HCT116 (cell line): ENCODE measurements around the gene BYSL. TPM values are rescaled to one million over a fixed set of nuclear protein-coding genes. Genes with fewer than 3 reads are reported as not detected.

Source experiments
- ATAC-seq: fragments of 200-7000 bp; cut with Tn5 transposase; 2 replicates; pipeline ENCODE4 v1.9.1; 2020; ENCODE audit warnings: mild to moderate bottlenecking, moderate library complexity
- BruUV-seq: library from RNA; stranded (reverse); fragments of 400-500 nt; replicated peaks from 2 replicates; lab custom pipeline; 2021; lab: Mats Ljungman, UMichigan
- CTCF ChIA-PET: fragments of 300-600 bp; sonication (Branson Sonifier 250); formaldehyde crosslinking; loops from one replicate; lab custom pipeline; 2021; ENCODE audit warnings: antibody characterized with exemption; lab: Charles Lee
- POLR2A ChIA-PET: fragments of 300-600, 350-600 bp; sonication (Branson Sonifier 250); formaldehyde crosslinking; loops from one replicate; lab custom pipeline; 2021; ENCODE audit warnings: antibody characterized with exemption; lab: Charles Lee
- RAD21 ChIA-PET, 2 experiments: fragments of 300-600 bp; sonication (Branson Sonifier 250); formaldehyde crosslinking; loops; one replicate each; lab custom pipeline; 2023; ENCODE audit warnings: low total read pairs in 2 of 2; ENCODE audit not compliant: uncharacterized antibody in 2 of 2, unreplicated experiment in 2 of 2, low non-redundant PET in 1 of 2; lab: Charles Lee
- DNase-seq: peaks from one replicate; pipeline ENCODE4 v3.0.0-alpha.2; 2010; ENCODE audit warnings: low read depth, low spot score
- H2AFZ ChIP-seq: fragments of 200-600 bp; shearing (Covaris generic), sonication (generic); 2 replicates; pipeline ENCODE4 v1.6.1; 2017; ENCODE audit warnings: low read depth, mixed run types, mixed read lengths, antibody characterized with exemption, low read length; ENCODE audit not compliant: poor library complexity, severe bottlenecking
- H3K27ac ChIP-seq: 2 replicates; pipeline ENCODE4 v1.5.1; 2012; ENCODE audit warnings: low read depth, low read length
- H3K27me3 ChIP-seq: fragments of 200-600 bp; sonication (generic); 2 replicates; pipeline ENCODE4 v1.6.1; 2016; ENCODE audit warnings: mixed run types, low read length, mixed read lengths; ENCODE audit not compliant: insufficient read depth
- H3K36me3 ChIP-seq, 2 experiments: fragments of 200-500 bp in 1 of 2; fragments of 200-600 bp in 1 of 2; sonication (Bioruptor generic) in 1 of 2; sonication (generic) in 1 of 2; 2 replicates each; pipeline versions ENCODE4 v1.5.1 to v1.6.1; 2014 to 2016; ENCODE audit warnings: low read length in 2 of 2, inconsistent platforms in 1 of 2, mixed read lengths in 1 of 2, mixed run types in 1 of 2; ENCODE audit not compliant: insufficient read depth in 2 of 2, control insufficient read depth in 1 of 2
- H3K4me1 ChIP-seq, 2 experiments: fragments of 200-600 bp in 1 of 2; sonication (generic) in 1 of 2; 2 replicates each; pipeline versions ENCODE4 v1.5.1 to v1.6.1; 2012 to 2017; ENCODE audit warnings: low read length in 2 of 2, inconsistent platforms in 1 of 2, mild to moderate bottlenecking in 1 of 2, mixed read lengths in 1 of 2, mixed run types in 1 of 2, moderate library complexity in 1 of 2; ENCODE audit not compliant: insufficient read depth in 2 of 2, control insufficient read depth in 1 of 2
- H3K4me2 ChIP-seq: fragments of 200-600 bp; sonication (generic); 2 replicates; pipeline ENCODE4 v1.6.1; 2017; ENCODE audit warnings: mixed run types, low read length, mixed read lengths
- H3K4me3 ChIP-seq, 2 experiments: fragments of 200-600 bp in 1 of 2; sonication (generic) in 1 of 2; replicated peaks in 1 of 2; 2 replicates each; pipeline ENCODE4 v1.5.1; 2011 to 2016; ENCODE audit warnings: low read length in 2 of 2, control low read depth in 1 of 2, low read depth in 1 of 2, mild to moderate bottlenecking in 1 of 2, mixed read lengths in 1 of 2, mixed run types in 1 of 2
- H3K79me2 ChIP-seq: fragments of 200-600 bp; sonication (generic); 2 replicates; pipeline ENCODE4 v1.6.1; 2017; ENCODE audit warnings: mild to moderate bottlenecking, mixed run types, low read length, moderate library complexity, mixed read lengths; ENCODE audit not compliant: insufficient read depth
- H3K9ac ChIP-seq: fragments of 200-600 bp; sonication (generic); 2 replicates; pipeline ENCODE4 v1.6.1; 2016; ENCODE audit warnings: low read length, mixed read lengths
- H3K9me2 ChIP-seq: fragments of 200-600 bp; sonication (generic), shearing (Covaris generic); 2 replicates; pipeline ENCODE4 v1.6.1; 2017; ENCODE audit warnings: mixed run types, mild to moderate bottlenecking, moderate library complexity; ENCODE audit not compliant: insufficient read depth
- H3K9me3 ChIP-seq, 2 experiments: fragments of 200-500 bp in 1 of 2; fragments of 200-600 bp in 1 of 2; sonication (Bioruptor generic) in 1 of 2; sonication (generic) in 1 of 2; 2 replicates each; pipeline ENCODE4 v1.6.1; 2014 to 2017; ENCODE audit warnings: low read length in 2 of 2, mixed read lengths in 2 of 2, inconsistent platforms in 1 of 2, low read depth in 1 of 2, mild to moderate bottlenecking in 1 of 2, mixed run types in 1 of 2, moderate library complexity in 1 of 2; ENCODE audit not compliant: control insufficient read depth in 1 of 2, insufficient read depth in 1 of 2
- H4K20me1 ChIP-seq: fragments of 200-600 bp; sonication (generic), shearing (Covaris generic); 2 replicates; pipeline ENCODE4 v1.6.1; 2017; ENCODE audit warnings: mixed run types, mild to moderate bottlenecking, moderate library complexity; ENCODE audit not compliant: insufficient read depth
- CBX3 ChIP-seq: IDR thresholded peaks from 2 replicates; pipeline ENCODE4 v1.6.1; 2012; ENCODE audit warnings: low read depth
- EGR1 ChIP-seq: IDR thresholded peaks from 2 replicates; pipeline ENCODE4 v1.6.1; 2012; ENCODE audit warnings: low read depth
- ELF1 ChIP-seq: IDR thresholded peaks from 2 replicates; pipeline ENCODE4 v1.6.1; 2012; ENCODE audit warnings: low read depth, borderline replicate concordance
- EZH2 ChIP-seq: fragments of 200-600 bp; sonication (generic); IDR thresholded peaks from 2 replicates; pipeline ENCODE4 v1.6.1; 2017; ENCODE audit warnings: antibody characterized with exemption, mixed run types
- EZH2phosphoT487 ChIP-seq: fragments of 200-600 bp; IDR thresholded peaks from 2 replicates; pipeline ENCODE4 v1.6.1; 2018; ENCODE audit warnings: antibody characterized with exemption, borderline replicate concordance
- FOSL1 ChIP-seq: IDR thresholded peaks from 2 replicates; pipeline ENCODE4 v1.6.1; 2012; ENCODE audit warnings: low read depth
- JUND ChIP-seq: IDR thresholded peaks from 2 replicates; pipeline ENCODE4 v1.6.1; 2012
- MAX ChIP-seq: IDR thresholded peaks from 2 replicates; pipeline ENCODE4 v1.6.1; 2012
- POLR2A ChIP-seq: IDR thresholded peaks from 2 replicates; pipeline ENCODE4 v1.7.0; 2011; ENCODE audit warnings: borderline replicate concordance; ENCODE audit not compliant: insufficient read depth, insufficient read length; ENCODE audit errors: extremely low read depth
- RAD21 ChIP-seq: IDR thresholded peaks from 2 replicates; pipeline ENCODE4 v1.6.1; 2012; ENCODE audit warnings: low read depth, mild to moderate bottlenecking
- SP1 ChIP-seq: IDR thresholded peaks from 2 replicates; pipeline ENCODE4 v1.6.1; 2012; ENCODE audit warnings: low read depth
- SRF ChIP-seq: IDR thresholded peaks from 2 replicates; pipeline ENCODE4 v1.6.1; 2012; ENCODE audit warnings: low read depth
- TCF7L2 ChIP-seq: IDR thresholded peaks from 2 replicates; pipeline ENCODE4 v1.7.0; 2011; ENCODE audit warnings: borderline replicate concordance, inconsistent platforms; ENCODE audit not compliant: insufficient read depth, insufficient read length; ENCODE audit errors: extremely low read depth
- ZBTB33 ChIP-seq: IDR thresholded peaks from 2 replicates; pipeline ENCODE4 v1.6.1; 2011; ENCODE audit warnings: mild to moderate bottlenecking, low read length, moderate library complexity; ENCODE audit not compliant: insufficient replicate concordance; ENCODE audit errors: extremely low read depth
- ZFX ChIP-seq: fragments of 450-650 bp; IDR thresholded peaks from 2 replicates; pipeline ENCODE4 v1.6.1; 2017
- ZNF274 ChIP-seq: fragments of 200-500 bp; sonication (Bioruptor generic); IDR thresholded peaks from 2 replicates; pipeline ENCODE4 v1.6.1; 2014; ENCODE audit warnings: mild to moderate bottlenecking, low read depth, low read length, inconsistent platforms
- intact Hi-C: fragments of 100-400 bp; cut with micrococcal nuclease; formaldehyde crosslinking; loops from 2 replicates; pipeline ENCODE4 v1.10.0; 2022
- total RNA-seq: library from RNA; stranded (reverse); gene quantifications from one replicate; pipeline ENCODE4 v1.2.1, GENCODE V29; 2021; ENCODE audit not compliant: unreplicated experiment
- TF ChIP-seq, protein P1 (sequence below): IDR thresholded peaks from 2 replicates; pipeline ENCODE4 v1.6.1; 2012

BYSL gene
- total RNA-seq, 1 experiment from 2014 or later: 55.7 TPM

GRCh38 chr6:41966961-41967311 lies 45.6 kb downstream of the BYSL start:
- TF ChIP-seq MAX (peak; percentile 25), JUND (peak; percentile 53), EGR1 (peak; percentile 48; the same call in 1 of the 2 replicates), POLR2A (no peak), SP1 (peak; percentile 11; the same call in 1 of the 2 replicates), RAD21 (no peak), FOSL1 (peak; percentile 66), TCF7L2 (no peak)
- TF ChIP-seq, all 23 proteins: peak for 5
- H3K79me2 ChIP-seq: no peaks in the 10 kb centered on the region
- POLR2A ChIA-PET: no interaction called here
- no peaks in the 10 kb centered on the region for H3K9me2 ChIP-seq
- peak overlapping the region; percentile 59 for H3K4me2 ChIP-seq
- no peaks in the 10 kb centered on the region for H3K36me3 ChIP-seq
- peak overlapping the region; percentile 79; the same call in 1 of the 2 replicates for H3K27ac ChIP-seq
- no TSS peak for BruUV-seq
- RAD21 ChIA-PET: no interaction called here
- DNase-seq (peak; percentile 80), ATAC-seq (peak; percentile 89)
- H2AFZ ChIP-seq: peak overlapping the region; percentile 74
- H3K4me3 ChIP-seq: peak overlapping the region in 1 of 2 experiments; percentile 15; a peak in 2 of 4 replicates
- no peaks in the 10 kb centered on the region for H3K9me3 ChIP-seq
- H3K27me3 ChIP-seq: no peaks in the 10 kb centered on the region
- peak overlapping the region; percentile 33 for H3K9ac ChIP-seq
- intact Hi-C loops: no loop called here
- peaks cover 24 to 38% of the 10 kb centered on the region in 2 experiments for H3K4me1 ChIP-seq
- CTCF ChIA-PET: interaction anchor here (1.5 kb wide), 1 partner anchor 46 kb away, joined by 4 read pairs; the partner anchor contains the start of genes BYSL and MED20
- no peaks in the 10 kb centered on the region for H4K20me1 ChIP-seq

- H3K9ac ChIP-seq: peak overlapping the region; percentile 33
- H3K79me2 ChIP-seq: no peaks in the 10 kb centered on the region
- ATAC-seq (peak; percentile 70), DNase-seq (peak; percentile 63)
- BruUV-seq: no TSS peak
- POLR2A ChIA-PET: no interaction called here
- peak overlapping the region; percentile 59 for H3K4me2 ChIP-seq
- peak overlapping the region; percentile 1 to 15; a peak in 2 of 4 replicates for H3K4me3 ChIP-seq
- H3K4me1 ChIP-seq: peaks cover 24 to 37% of the 10 kb centered on the region in 2 experiments
- CTCF ChIA-PET: interaction anchor here (0.9 kb wide), 1 partner anchor 47 kb away, joined by 3 read pairs; the partner anchor contains the start of genes BYSL and MED20
- no peaks in the 10 kb centered on the region for H3K9me2 ChIP-seq
- H3K27ac ChIP-seq: peak overlapping the region; percentile 79
- no peaks in the 10 kb centered on the region for H3K9me3 ChIP-seq
- no peaks in the 10 kb centered on the region for H4K20me1 ChIP-seq
- intact Hi-C loops: no loop called here
- RAD21 ChIA-PET: no interaction called here
- H3K27me3 ChIP-seq: no peaks in the 10 kb centered on the region
- no peaks in the 10 kb centered on the region for H3K36me3 ChIP-seq
- peak overlapping the region; percentile 74 for H2AFZ ChIP-seq
- TF ChIP-seq EGR1 (peak; percentile 22; the same call in 1 of the 2 replicates), CBX3 (peak; percentile 66; the same call in 1 of the 2 replicates), MAX (no peak), SRF (no peak), ZBTB33 (no peak), ZNF274 (no peak), ELF1 (peak; percentile 81), ZFX (no peak), EZH2 (no peak), RAD21 (0 out of 2 replicates have a peak, but pooled peaks have one; percentile 8), EZH2phosphoT487 (no peak)
- TF ChIP-seq, protein P1, sequence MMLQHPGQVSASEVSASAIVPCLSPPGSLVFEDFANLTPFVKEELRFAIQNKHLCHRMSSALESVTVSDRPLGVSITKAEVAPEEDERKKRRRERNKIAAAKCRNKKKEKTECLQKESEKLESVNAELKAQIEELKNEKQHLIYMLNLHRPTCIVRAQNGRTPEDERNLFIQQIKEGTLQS: no peak
Observed at GRCh38 chr6:41967312-41968287, 46.3 kb downstream of the BYSL start.
